ENCODE data around the gene ENTPD2. TPM values are rescaled to one million over a fixed set of nuclear protein-coding genes. Genes with fewer than 3 reads are reported as not detected.

Gene ENTPD2
- total RNA-seq, 1 experiment from 2014 or later = 32.5 TPM

DNA sequence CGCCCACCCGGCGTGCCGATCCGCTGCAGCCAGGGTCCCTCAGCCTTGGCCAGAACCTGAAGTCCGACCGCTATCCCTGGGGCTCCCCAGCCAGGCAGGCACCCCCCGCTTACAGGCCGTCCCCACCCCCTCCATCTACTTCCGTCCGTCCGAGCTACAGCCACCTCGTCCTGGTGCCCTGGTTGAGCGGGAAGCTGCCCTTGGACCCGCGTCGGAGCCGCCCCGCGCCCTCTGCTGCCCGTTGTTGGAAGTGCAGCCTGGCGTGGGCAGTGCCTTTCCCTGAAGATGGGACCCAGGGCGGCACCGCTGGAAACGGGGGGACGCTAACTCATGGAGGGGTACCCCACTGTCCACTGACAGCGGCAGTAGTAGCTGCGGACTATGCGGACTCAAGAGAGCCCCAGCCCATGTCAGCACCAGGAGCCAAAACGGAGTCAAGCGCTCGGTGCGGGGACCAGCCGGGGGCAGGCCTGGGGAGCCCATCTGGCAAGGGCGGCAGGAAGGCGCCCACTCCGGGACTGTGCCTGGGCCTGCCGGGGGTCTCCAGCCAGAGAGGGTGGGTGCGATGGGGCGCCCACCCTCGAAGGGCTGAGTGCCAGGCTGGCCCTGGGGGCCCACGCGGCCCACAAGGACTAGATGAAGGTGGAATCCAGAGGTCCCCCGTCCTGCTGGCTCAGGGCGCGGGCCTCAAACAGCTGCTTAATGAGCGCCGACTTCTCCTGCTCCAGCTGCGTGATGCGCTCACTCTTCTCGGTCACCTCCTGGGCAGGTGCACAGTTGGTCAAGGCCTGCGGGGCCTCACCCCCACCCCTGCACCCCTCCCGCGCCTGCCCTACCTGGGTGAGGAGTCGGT lies 10.4 kb upstream of the ENTPD2 start:
- peak overlapping the region; percentile 30; the same call in 1 of the 2 replicates for H3K27ac ChIP-seq (ENCODE audit: low read depth, low read length)
- intact Hi-C loops (cut with micrococcal nuclease) = loop anchor here (1.0 kb wide), 1 partner anchor 14 kb away; no protein-coding TSS in a partner anchor
- H3K9ac ChIP-seq (ENCODE audit: low read length) = no peak overlapping the region
- TF ChIP-seq POLR2AphosphoS5 (IDR thresholded peaks at IDR 0.05; ENCODE audit: low read depth, low read length) (peak; percentile 38; the same call in 1 of the 2 replicates), EZH2phosphoT487 (IDR thresholded peaks at IDR 0.05; ENCODE audit: borderline replicate concordance) (no peak), ELF1 (IDR thresholded peaks at IDR 0.05; ENCODE audit: borderline replicate concordance, low read depth) (no peak), ATF3 (IDR thresholded peaks at IDR 0.05) (no peak)
- TF ChIP-seq, protein P1, sequence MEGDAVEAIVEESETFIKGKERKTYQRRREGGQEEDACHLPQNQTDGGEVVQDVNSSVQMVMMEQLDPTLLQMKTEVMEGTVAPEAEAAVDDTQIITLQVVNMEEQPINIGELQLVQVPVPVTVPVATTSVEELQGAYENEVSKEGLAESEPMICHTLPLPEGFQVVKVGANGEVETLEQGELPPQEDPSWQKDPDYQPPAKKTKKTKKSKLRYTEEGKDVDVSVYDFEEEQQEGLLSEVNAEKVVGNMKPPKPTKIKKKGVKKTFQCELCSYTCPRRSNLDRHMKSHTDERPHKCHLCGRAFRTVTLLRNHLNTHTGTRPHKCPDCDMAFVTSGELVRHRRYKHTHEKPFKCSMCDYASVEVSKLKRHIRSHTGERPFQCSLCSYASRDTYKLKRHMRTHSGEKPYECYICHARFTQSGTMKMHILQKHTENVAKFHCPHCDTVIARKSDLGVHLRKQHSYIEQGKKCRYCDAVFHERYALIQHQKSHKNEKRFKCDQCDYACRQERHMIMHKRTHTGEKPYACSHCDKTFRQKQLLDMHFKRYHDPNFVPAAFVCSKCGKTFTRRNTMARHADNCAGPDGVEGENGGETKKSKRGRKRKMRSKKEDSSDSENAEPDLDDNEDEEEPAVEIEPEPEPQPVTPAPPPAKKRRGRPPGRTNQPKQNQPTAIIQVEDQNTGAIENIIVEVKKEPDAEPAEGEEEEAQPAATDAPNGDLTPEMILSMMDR (IDR thresholded peaks at IDR 0.05 in 2 of 3, conservative IDR thresholded peaks at IDR 0.05 in 1 of 3; ENCODE audit: borderline replicate concordance in 1 of 3, insufficient read depth in 1 of 3, low read depth in 2 of 3, low read length in 2 of 3) = peak in 2 of 3 experiments; percentile 89 to 96; a peak in 4 of 6 replicates
- no peaks in the 10 kb centered on the region for H3K27me3 ChIP-seq (ENCODE audit: insufficient read depth, low read length)
- ChIA-PET POLR2A (interaction anchor here (1.0 kb wide), 1 partner anchor 8 kb away, joined by 4 read pairs; no protein-coding TSS in a partner anchor), RAD21 (ENCODE audit: low non-redundant PET in 1 of 2, low total read pairs in 2 of 2, uncharacterized antibody in 2 of 2, unreplicated experiment in 2 of 2) (no interaction called here), CTCF (interaction anchor here (0.6 to 1.9 kb wide), 11 partner anchors 9 to 172 kb away, joined by 3 to 16 read pairs (median 5); partner anchors contain the start of genes ENTPD2, MAN1B1, NPDC1 and UAP1L1)
- peaks cover 38% of the 10 kb centered on the region for H3K79me2 ChIP-seq (ENCODE audit: insufficient read depth, low read length)
- ATAC-seq (peak; percentile 49), DNase-seq (ENCODE audit: low read depth, low spot score) (no peak)
- peaks cover 2 to 8% of the 10 kb centered on the region in 2 experiments; a peak in 1 of 4 replicates for H3K36me3 ChIP-seq (ENCODE audit: control insufficient read depth in 1 of 2, insufficient read depth in 2 of 2, low read length in 2 of 2)
- no peaks in the 10 kb centered on the region for H3K9me3 ChIP-seq (ENCODE audit: control insufficient read depth in 1 of 2, insufficient read depth in 1 of 2, low read depth in 1 of 2, low read length in 2 of 2)
- no peaks in the 10 kb centered on the region for H3K9me2 ChIP-seq (ENCODE audit: insufficient read depth)
- H4K20me1 ChIP-seq (ENCODE audit: insufficient read depth) = no peaks in the 10 kb centered on the region; the same call in 1 of the 2 replicates
- H2AFZ ChIP-seq (ENCODE audit: low read depth, low read length, poor library complexity, severe bottlenecking) = no peak overlapping the region
- no peak overlapping the region for H3K4me3 ChIP-seq (replicated peaks in 1 of 2; ENCODE audit: low read depth in 1 of 2, low read length in 2 of 2)
- H3K4me1 ChIP-seq (ENCODE audit: control insufficient read depth in 1 of 2, insufficient read depth in 2 of 2, low read length in 2 of 2) = peaks cover 13 to 30% of the 10 kb centered on the region in 2 experiments
- BruUV-seq (replicated peaks) = no TSS peak
- 0 out of 2 replicates have a peak overlapping the region, but pooled peaks have one; percentile 14 for H3K4me2 ChIP-seq (ENCODE audit: low read length)

Data from HCT116 (cell line).